K562 (cell line): ENCODE results near the gene FAM117A. TPM values are rescaled to one million over a fixed set of nuclear protein-coding genes. Genes with fewer than 3 reads are reported as not detected.

Source experiments
- BCL6 ChIP-seq: fragments of 250-450 bp; sonication (Bioruptor Pico); IDR thresholded peaks from 2 replicates; pipeline ENCODE4 v1.4.0; 2020
- BRF1 ChIP-seq: IDR thresholded peaks from 3 replicates; pipeline ENCODE4 v1.6.1; 2011; ENCODE audit warnings: borderline replicate concordance, mild to moderate bottlenecking; ENCODE audit not compliant: insufficient read length; ENCODE audit errors: extremely low read depth
- CC2D1A ChIP-seq: fragments of 450-650 bp; IDR thresholded peaks from 2 replicates; pipeline ENCODE4 v1.6.1; 2017; ENCODE audit warnings: mild to moderate bottlenecking
- EP300 ChIP-seq: IDR thresholded peaks from 2 replicates; pipeline ENCODE4 v1.6.1; 2012; ENCODE audit warnings: low read length, improper control_type of control experiment
- EP400 ChIP-seq: fragments of 450-650 bp; IDR thresholded peaks from 2 replicates; pipeline ENCODE4 v1.6.1; 2017; ENCODE audit warnings: antibody characterized with exemption, mild to moderate bottlenecking, moderate library complexity
- GATA2 ChIP-seq: sonication (generic); formaldehyde crosslinking; IDR thresholded peaks from 2 replicates; pipeline ENCODE4 v1.4.0; 2020; ENCODE audit warnings: mild to moderate bottlenecking, missing genetic modification reagents
- HDAC1 ChIP-seq, 2 experiments: fragments of 450-650 bp; IDR thresholded peaks; 2 replicates each; pipeline ENCODE4 v1.6.1; 2016 to 2017; ENCODE audit warnings: inconsistent platforms in 1 of 2, mild to moderate bottlenecking in 1 of 2, moderate library complexity in 1 of 2
- MYNN ChIP-seq, 2 experiments: sonication (generic); formaldehyde crosslinking in 1 of 2; IDR thresholded peaks; 2 replicates each; pipeline versions ENCODE4 v1.5.0 to v1.6.1; 2016 to 2020; ENCODE audit warnings: antibody characterized with exemption in 1 of 2, missing genetic modification reagents in 1 of 2
- PHB2 ChIP-seq: fragments of 450-650 bp; IDR thresholded peaks from 2 replicates; pipeline ENCODE4 v1.6.1; 2017; ENCODE audit warnings: low read depth
- PHF20 ChIP-seq: fragments of 450-650 bp; IDR thresholded peaks from 2 replicates; pipeline ENCODE4 v1.6.1; 2018; ENCODE audit not compliant: partially characterized antibody
- PRMT5 ChIP-seq: sonication (generic); formaldehyde crosslinking; IDR thresholded peaks from 2 replicates; pipeline ENCODE4 v1.5.0; 2020; ENCODE audit warnings: missing genetic modification reagents
- STAT5B ChIP-seq: fragments of 250-450 bp; sonication (Bioruptor Pico); IDR thresholded peaks from 2 replicates; pipeline ENCODE4 v1.8.0; 2021; ENCODE audit warnings: mild to moderate bottlenecking, inconsistent platforms
- TBL1XR1 ChIP-seq, 2 experiments: IDR thresholded peaks; 2 replicates each; pipeline ENCODE4 v1.6.1; 2012; ENCODE audit warnings: improper control_type of control experiment in 2 of 2, low read length in 2 of 2, mild to moderate bottlenecking in 1 of 2
- ZNF589 ChIP-seq: fragments of 200-800 bp; sonication (Bioruptor generic); IDR thresholded peaks from 2 replicates; pipeline ENCODE4 v1.6.1; 2016; ENCODE audit warnings: low read depth, missing genetic modification characterization, missing compliant biosample characterization
- ZNF778 ChIP-seq: fragments of 450-650 bp; formaldehyde crosslinking; IDR thresholded peaks from 2 replicates; pipeline ENCODE4 v1.4.0; 2020; ENCODE audit warnings: mild to moderate bottlenecking, moderate library complexity
- polyA plus RNA-seq, 8 experiments: library from polyadenylated mRNA; depleted of rRNA in 4 of 8; stranded (reverse) in 5 of 8; unstranded in 3 of 8; fragments of >200 nt; fragmentation: Nextera tagmentation in 2 of 8; fragmentation: Illumina TruSeq in 1 of 8; extraction: Ambion mirVana in 2 of 8; extraction: Trizol in 1 of 8; gene quantifications; 2 replicates each; pipeline versions ENCODE4 v1.2.1 to v1.2.3, GENCODE V29; 2011 to 2014; ENCODE audit warnings: inconsistent platforms in 1 of 8, missing spikeins in 1 of 8
- total RNA-seq, 7 experiments: library from RNA; depleted of rRNA in 6 of 7; stranded (reverse); fragments of >200 nt in 6 of 7; fragmentation: Illumina TruSeq in 2 of 7; extraction: Trizol in 2 of 7; gene quantifications; 2 replicates each; pipeline versions ENCODE4 v1.2.1 to v1.2.3, GENCODE V29; 2011 to 2021; ENCODE audit warnings: low replicate concordance in 1 of 7
- TF ChIP-seq, protein P1 (sequence below), 2 experiments: fragments of 450-650 bp; IDR thresholded peaks; 2 replicates each; pipeline ENCODE4 v1.6.1; 2018; ENCODE audit warnings: mild to moderate bottlenecking in 2 of 2, low read depth in 1 of 2; ENCODE audit not compliant: partially characterized antibody in 2 of 2
- TF ChIP-seq, protein P2 (sequence below): fragments of 200-400 bp; formaldehyde crosslinking; IDR thresholded peaks from 2 replicates; pipeline ENCODE4 v1.6.1; 2017; ENCODE audit warnings: mild to moderate bottlenecking, low read depth, low read length, moderate library complexity
- TF ChIP-seq, protein P3 (sequence below): fragments of 250-450 bp; sonication (Bioruptor Pico); IDR thresholded peaks from 2 replicates; pipeline ENCODE4 v1.5.1; 2021; ENCODE audit warnings: mild to moderate bottlenecking
- TF ChIP-seq, protein P4 (sequence below): fragments of 250-450 bp; sonication (Bioruptor Pico); IDR thresholded peaks from 2 replicates; pipeline ENCODE4 v1.5.0; 2020; ENCODE audit warnings: mild to moderate bottlenecking, borderline replicate concordance

The FAM117A gene
- total and polyA plus RNA-seq, 9 of the 15 experiments (the other 6 are each of a cell fraction or from before 2014, with no cell fraction given): 3.1 to 79.7 (median 36.6) TPM

- TF ChIP-seq, protein P1, sequence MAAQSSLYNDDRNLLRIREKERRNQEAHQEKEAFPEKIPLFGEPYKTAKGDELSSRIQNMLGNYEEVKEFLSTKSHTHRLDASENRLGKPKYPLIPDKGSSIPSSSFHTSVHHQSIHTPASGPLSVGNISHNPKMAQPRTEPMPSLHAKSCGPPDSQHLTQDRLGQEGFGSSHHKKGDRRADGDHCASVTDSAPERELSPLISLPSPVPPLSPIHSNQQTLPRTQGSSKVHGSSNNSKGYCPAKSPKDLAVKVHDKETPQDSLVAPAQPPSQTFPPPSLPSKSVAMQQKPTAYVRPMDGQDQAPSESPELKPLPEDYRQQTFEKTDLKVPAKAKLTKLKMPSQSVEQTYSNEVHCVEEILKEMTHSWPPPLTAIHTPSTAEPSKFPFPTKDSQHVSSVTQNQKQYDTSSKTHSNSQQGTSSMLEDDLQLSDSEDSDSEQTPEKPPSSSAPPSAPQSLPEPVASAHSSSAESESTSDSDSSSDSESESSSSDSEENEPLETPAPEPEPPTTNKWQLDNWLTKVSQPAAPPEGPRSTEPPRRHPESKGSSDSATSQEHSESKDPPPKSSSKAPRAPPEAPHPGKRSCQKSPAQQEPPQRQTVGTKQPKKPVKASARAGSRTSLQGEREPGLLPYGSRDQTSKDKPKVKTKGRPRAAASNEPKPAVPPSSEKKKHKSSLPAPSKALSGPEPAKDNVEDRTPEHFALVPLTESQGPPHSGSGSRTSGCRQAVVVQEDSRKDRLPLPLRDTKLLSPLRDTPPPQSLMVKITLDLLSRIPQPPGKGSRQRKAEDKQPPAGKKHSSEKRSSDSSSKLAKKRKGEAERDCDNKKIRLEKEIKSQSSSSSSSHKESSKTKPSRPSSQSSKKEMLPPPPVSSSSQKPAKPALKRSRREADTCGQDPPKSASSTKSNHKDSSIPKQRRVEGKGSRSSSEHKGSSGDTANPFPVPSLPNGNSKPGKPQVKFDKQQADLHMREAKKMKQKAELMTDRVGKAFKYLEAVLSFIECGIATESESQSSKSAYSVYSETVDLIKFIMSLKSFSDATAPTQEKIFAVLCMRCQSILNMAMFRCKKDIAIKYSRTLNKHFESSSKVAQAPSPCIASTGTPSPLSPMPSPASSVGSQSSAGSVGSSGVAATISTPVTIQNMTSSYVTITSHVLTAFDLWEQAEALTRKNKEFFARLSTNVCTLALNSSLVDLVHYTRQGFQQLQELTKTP (IDR thresholded peaks at IDR 0.05; ENCODE audit: low read depth in 1 of 2, partially characterized antibody in 2 of 2): no peak
- TF ChIP-seq HDAC1 (IDR thresholded peaks at IDR 0.05) (peak in 1 of 2 experiments; percentile 71; a peak in 1 of 4 replicates), STAT5B (CRISPR knock-in tag) (no peak), TBL1XR1 (IDR thresholded peaks at IDR 0.05; ENCODE audit: low read length in 2 of 2) (peak in 1 of 2 experiments; percentile 70; a peak in 1 of 4 replicates), ZNF778 (CRISPR knock-in tag) (no peak), BRF1 (no peak), PRMT5 (CRISPR knock-in tag) (no peak), PHB2 (no peak), MYNN (IDR thresholded peaks at IDR 0.05) (peak; percentile 22; the same call in 1 of the 2 replicates), MYNN (CRISPR knock-in tag; IDR thresholded peaks at IDR 0.05) (no peak), GATA2 (CRISPR knock-in tag) (peak; percentile 68), EP300 (peak; percentile 87), CC2D1A (no peak), BCL6 (CRISPR knock-in tag) (no peak), EP400 (peak; percentile 52), PHF20 (no peak), ZNF589 (CRISPR knock-in tag) (peak; percentile 41; the same call in 1 of the 2 replicates)
- TF ChIP-seq, protein P2, sequence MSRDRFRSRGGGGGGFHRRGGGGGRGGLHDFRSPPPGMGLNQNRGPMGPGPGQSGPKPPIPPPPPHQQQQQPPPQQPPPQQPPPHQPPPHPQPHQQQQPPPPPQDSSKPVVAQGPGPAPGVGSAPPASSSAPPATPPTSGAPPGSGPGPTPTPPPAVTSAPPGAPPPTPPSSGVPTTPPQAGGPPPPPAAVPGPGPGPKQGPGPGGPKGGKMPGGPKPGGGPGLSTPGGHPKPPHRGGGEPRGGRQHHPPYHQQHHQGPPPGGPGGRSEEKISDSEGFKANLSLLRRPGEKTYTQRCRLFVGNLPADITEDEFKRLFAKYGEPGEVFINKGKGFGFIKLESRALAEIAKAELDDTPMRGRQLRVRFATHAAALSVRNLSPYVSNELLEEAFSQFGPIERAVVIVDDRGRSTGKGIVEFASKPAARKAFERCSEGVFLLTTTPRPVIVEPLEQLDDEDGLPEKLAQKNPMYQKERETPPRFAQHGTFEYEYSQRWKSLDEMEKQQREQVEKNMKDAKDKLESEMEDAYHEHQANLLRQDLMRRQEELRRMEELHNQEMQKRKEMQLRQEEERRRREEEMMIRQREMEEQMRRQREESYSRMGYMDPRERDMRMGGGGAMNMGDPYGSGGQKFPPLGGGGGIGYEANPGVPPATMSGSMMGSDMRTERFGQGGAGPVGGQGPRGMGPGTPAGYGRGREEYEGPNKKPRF: no peak
- TF ChIP-seq, protein P3, sequence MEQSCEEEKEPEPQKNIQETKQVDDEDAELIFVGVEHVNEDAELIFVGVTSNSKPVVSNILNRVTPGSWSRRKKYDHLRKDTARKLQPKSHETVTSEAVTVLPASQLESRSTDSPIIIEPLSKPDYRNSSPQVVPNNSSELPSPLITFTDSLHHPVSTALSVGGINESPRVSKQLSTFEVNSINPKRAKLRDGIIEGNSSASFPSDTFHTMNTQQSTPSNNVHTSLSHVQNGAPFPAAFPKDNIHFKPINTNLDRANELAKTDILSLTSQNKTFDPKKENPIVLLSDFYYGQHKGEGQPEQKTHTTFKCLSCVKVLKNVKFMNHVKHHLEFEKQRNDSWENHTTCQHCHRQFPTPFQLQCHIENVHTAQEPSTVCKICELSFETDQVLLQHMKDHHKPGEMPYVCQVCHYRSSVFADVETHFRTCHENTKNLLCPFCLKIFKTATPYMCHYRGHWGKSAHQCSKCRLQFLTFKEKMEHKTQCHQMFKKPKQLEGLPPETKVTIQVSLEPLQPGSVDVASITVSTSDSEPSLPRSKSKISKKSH (CRISPR knock-in tag): no peak
- TF ChIP-seq, protein P4, sequence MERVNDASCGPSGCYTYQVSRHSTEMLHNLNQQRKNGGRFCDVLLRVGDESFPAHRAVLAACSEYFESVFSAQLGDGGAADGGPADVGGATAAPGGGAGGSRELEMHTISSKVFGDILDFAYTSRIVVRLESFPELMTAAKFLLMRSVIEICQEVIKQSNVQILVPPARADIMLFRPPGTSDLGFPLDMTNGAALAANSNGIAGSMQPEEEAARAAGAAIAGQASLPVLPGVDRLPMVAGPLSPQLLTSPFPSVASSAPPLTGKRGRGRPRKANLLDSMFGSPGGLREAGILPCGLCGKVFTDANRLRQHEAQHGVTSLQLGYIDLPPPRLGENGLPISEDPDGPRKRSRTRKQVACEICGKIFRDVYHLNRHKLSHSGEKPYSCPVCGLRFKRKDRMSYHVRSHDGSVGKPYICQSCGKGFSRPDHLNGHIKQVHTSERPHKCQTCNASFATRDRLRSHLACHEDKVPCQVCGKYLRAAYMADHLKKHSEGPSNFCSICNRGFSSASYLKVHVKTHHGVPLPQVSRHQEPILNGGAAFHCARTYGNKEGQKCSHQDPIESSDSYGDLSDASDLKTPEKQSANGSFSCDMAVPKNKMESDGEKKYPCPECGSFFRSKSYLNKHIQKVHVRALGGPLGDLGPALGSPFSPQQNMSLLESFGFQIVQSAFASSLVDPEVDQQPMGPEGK: no peak
Measured at GRCh38 chr17:49760932-49761558, 2.9 kb downstream of the FAM117A start (continued).
